Coronary artery (tissue), 2 donors: ENCODE measurements around the gene MAGED2.
"Not testable (repeated sequence)": the region's sequence is repeated elsewhere in the genome, so short reads cannot be mapped to it uniquely, and the experiment has no call there.

Experiments used
- DNase-seq: peaks from one replicate; pipeline ENCODE4 v3.0.0-alpha.2; 2017; ENCODE audit warnings: low spot score
- H3K27ac ChIP-seq, 2 donors: fragments of 200-600 bp; sonication (generic); one replicate each; pipeline ENCODE4 v1.5.1; 2016 to 2019
- H3K4me3 ChIP-seq: fragments of 200-600 bp; sonication (generic); 2 replicates; pipeline ENCODE4 v1.5.1; 2016; ENCODE audit warnings: mild to moderate bottlenecking, moderate library complexity
- CTCF ChIP-seq: fragments of 200-600 bp; sonication (generic); IDR thresholded peaks from one replicate; pipeline ENCODE4 v1.5.1; 2019; ENCODE audit warnings: antibody characterized with exemption

MAGED2 gene

GRCh38 chrX:54838583-54838982, 31.0 kb downstream of the MAGED2 start:
- TF ChIP-seq CTCF = no peak
- no peak for DNase-seq
- Histone ChIP-seq H3K4me3 (no peak overlapping the region), H3K27ac (no peak overlapping the region)

- H3K4me3 ChIP-seq, DNase-seq, H3K27ac ChIP-seq: not testable (repeated sequence)
Measured at GRCh38 chrX:54841184-54841874, 33.8 kb downstream of the MAGED2 start.

GRCh38 chrX:54842607-54843006, 35.1 kb downstream of the MAGED2 start:
- no peak for TF ChIP-seq CTCF
- no peak for DNase-seq
- Histone ChIP-seq H3K4me3 (no peak overlapping the region), H3K27ac (no peak overlapping the region)

- DNase-seq = no peak
- Histone ChIP-seq H3K4me3 (no peak overlapping the region), H3K27ac (no peak overlapping the region)
- TF ChIP-seq CTCF = no peak
Measured at GRCh38 chrX:54843050-54843449, 35.5 kb downstream of the MAGED2 start.

GRCh38 chrX:54847700-54848099, 40.2 kb downstream of the MAGED2 start:
- H3K27ac ChIP-seq, DNase-seq, H3K4me3 ChIP-seq: not testable (repeated sequence)

- TF ChIP-seq CTCF = no peak
Measured at GRCh38 chrX:54865208-54865607, 57.7 kb downstream of the MAGED2 start.

More at GRCh38 chrX:54865208-54865607, 57.7 kb downstream of the MAGED2 start:
- Histone ChIP-seq H3K27ac (no peak overlapping the region), H3K4me3 (no peak overlapping the region)
- no peak for DNase-seq
